Erythroblast (primary cell): ENCODE measurements around the gene CCL23.

Experiments used
- GATA1 ChIP-seq: IDR thresholded peaks from 2 replicates; pipeline ENCODE4 v1.6.1; 2011; ENCODE audit warnings: low read depth, mild to moderate bottlenecking, control low read depth, low read length, moderate library complexity
- POLR2A ChIP-seq: IDR thresholded peaks from 2 replicates; pipeline ENCODE4 v1.6.1; 2011; ENCODE audit warnings: mild to moderate bottlenecking, low read length

DNA sequence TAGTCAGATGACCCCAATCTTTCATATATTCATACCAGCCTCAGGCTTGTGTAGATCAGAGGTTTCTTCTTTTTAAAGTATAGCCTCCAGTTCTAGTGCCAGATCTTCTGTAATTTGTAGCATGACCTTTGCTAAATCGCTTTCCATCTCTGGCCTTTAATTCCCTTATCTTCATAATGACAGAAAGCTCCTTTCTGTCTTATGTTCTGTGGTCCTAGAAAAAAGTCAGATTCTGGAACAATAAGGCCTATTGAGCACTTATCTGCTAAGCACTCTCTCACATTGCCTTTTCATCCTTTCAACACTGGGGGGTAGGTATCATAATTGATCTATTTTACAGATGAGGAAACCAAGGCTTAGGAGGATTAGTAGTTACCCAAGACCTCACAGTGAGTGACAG lies 45.7 kb downstream of the CCL23 start:
- no peak for TF ChIP-seq POLR2A
- no peak for TF ChIP-seq GATA1
